HFF-Myc (cell line): Measurements from ENCODE around the gene STK32C.

Experiments
- DNase-seq: peaks from one replicate; pipeline ENCODE4 v3.0.0-alpha.2; 2011; ENCODE audit warnings: low read depth; ENCODE audit errors: extremely low read depth
- H3K4me3 ChIP-seq: replicated peaks from 2 replicates; pipeline ENCODE4 v1.5.1; 2011; ENCODE audit warnings: low read depth, mild to moderate bottlenecking, control low read depth, low read length
- TF ChIP-seq, protein P1 (sequence below): IDR thresholded peaks from 2 replicates; pipeline ENCODE4 v1.5.1; 2012; ENCODE audit warnings: mild to moderate bottlenecking, low read depth, low read length, control low read depth; ENCODE audit errors: missing control alignments

STK32C gene

DNA sequence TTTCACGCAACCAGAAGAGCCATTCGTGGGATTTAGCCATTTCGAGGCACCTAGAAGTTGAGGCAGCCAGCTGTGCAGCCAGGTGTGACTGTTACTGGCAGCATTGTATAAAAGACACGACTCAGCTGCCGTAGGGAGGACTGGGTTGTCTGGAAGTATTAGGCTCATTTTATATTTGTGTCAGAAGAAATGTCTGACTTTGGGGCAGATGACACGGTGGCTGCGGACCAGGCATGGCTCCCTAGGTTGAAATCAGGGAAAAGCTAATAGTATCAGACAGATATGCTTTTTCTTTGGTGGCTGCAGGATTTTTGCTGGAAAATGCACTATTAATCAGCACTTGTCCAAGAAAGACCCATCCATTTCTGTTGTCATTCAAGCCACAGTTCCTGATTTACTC is 125.2 kb downstream of the STK32C start:
- H3K4me3 ChIP-seq = no peak overlapping the region
- DNase-seq = no peak
- TF ChIP-seq, protein P1, sequence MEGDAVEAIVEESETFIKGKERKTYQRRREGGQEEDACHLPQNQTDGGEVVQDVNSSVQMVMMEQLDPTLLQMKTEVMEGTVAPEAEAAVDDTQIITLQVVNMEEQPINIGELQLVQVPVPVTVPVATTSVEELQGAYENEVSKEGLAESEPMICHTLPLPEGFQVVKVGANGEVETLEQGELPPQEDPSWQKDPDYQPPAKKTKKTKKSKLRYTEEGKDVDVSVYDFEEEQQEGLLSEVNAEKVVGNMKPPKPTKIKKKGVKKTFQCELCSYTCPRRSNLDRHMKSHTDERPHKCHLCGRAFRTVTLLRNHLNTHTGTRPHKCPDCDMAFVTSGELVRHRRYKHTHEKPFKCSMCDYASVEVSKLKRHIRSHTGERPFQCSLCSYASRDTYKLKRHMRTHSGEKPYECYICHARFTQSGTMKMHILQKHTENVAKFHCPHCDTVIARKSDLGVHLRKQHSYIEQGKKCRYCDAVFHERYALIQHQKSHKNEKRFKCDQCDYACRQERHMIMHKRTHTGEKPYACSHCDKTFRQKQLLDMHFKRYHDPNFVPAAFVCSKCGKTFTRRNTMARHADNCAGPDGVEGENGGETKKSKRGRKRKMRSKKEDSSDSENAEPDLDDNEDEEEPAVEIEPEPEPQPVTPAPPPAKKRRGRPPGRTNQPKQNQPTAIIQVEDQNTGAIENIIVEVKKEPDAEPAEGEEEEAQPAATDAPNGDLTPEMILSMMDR = no peak

DNA sequence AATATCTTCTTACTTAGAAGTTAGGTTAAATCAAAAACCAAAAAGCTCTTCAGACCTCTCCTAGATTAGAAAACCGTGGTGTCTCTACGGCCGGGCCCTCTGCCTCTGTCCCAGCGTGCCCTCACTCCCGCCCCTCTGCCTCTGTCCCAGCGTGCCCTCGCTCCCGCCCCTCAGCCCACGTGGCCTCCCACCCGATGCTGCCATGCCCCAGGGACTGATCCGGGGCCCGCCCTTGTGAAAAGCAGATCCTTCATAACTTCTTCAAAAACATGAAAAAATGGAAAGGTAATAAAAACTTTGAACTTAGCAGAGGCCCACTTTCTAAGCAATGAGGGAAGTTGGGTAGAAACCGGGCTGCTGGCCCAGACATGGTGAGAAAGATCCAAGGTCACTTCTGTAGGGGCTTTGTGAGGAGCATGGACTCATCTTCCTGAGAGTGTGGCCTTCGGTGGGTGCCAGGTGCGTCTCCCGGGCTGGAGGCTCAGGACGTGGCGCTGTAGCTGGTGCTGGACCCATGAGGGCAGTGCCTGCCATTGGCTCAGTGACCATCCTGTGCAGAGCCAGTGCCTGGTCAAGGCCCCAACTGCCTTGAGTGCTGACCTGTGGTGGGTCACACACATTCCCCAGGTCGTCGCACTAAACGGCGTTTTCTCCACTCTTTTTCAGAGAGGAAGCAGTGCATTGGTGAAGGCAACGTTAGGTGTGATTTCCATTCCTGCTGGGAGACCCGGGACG is 125.9 kb downstream of the STK32C start:
- TF ChIP-seq, protein P1 = no peak
- no peak overlapping the region for H3K4me3 ChIP-seq
- no peak for DNase-seq

DNA sequence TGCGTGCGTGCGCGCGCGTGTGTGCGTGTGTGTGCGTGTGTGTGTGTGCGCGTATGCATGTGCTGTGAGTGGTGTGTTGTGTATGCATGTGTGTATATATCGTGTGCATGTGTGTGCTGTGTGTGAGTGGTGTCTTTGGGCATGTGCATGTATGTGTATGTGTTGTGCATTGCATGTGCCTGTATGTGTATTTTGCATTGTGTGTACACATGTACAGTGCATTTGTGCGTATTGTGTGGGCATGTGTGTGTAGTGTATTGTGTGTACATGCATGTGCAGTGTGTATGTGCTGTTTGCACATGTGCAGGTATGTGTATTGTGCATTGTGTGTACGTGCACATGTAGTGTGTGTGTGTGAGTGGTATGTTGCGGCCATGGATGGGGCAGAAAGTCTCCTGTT is 127.0 kb downstream of the STK32C start:
- no peak overlapping the region for H3K4me3 ChIP-seq
- TF ChIP-seq, protein P1 = no peak
- no peak for DNase-seq

DNA sequence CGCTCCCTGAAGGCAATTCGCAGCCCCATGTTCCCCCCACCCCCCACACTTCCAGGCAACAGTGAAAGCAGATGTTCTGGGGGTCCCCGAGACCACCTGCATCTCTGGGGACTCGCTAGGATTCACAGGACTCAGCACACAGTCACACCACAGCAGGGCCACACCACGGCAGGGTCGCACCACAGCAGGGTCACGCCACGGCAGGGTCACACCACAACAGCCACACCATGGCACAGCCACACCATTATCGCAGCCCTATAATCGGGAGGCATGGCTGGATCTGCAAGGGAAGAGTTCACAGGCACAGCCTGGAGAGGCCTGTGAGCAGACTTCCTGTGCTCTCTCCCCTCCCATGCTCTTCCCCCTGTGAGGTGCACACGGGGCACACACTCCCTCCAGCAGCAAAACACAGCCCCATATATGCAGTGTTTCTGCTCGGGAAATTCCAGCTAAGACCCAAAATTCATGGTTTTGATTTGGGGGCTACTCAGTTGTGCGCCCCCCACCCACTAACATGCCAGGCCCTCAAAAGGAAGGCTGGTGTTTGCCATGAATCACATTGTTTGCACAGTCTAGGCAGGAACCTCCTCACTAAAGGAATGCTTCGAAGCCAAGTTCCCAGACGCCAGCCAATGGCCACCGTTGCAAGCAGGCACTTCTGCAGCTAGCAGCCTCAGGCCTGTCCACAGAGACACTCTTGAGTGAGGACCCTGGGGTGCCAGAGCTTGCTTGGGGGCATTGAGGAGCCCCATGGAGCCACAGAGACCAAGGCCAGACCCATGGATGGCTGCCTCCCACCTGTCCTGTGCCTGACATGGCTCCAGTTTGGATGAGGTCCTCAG is 128.0 kb downstream of the STK32C start:
- no peak overlapping the region for H3K4me3 ChIP-seq
- no peak for DNase-seq
- TF ChIP-seq, protein P1 = no peak

DNA sequence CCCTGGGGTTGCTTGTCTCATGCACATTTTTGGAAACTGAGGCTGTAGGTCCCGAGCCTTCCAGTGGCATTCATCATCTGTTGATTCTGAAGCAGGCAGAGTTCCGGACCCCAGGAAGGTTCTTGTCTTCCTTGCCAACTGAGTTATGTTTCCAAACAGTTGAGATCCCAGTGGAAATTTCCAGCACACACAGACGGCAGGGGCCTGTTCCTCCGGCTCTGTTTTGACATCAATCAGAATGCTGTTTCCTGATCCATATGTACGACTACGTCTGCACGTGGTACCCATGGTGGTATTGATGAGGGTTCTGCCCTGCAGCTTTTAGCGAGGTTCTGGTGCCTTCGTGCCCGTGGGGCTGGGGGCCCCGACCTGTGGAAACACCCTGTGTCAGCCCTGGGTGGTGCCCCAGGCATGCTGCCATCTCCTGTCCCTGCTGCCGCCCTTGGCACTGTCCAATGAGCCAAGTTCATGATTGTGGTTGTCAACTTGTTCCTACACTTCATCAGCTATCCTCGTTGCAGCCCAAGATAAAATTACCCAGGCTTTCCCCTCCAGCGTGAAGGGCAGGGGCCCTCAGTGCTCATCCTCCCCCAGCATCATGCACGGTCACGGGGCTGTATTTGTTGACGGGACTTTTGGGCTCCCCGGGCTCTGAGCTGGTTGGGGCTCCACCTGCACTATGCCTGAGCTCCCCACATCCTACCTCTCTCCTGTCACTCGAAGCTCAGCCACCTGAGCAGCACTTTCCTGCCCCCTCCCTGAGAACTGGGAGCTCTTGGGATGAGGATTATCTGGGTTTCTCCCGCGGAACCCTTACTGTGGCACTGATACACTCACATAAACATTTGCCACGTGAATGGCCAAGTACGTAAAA is 128.8 kb downstream of the STK32C start:
- TF ChIP-seq, protein P1 = no peak
- no peak for DNase-seq
- no peak overlapping the region for H3K4me3 ChIP-seq

DNA sequence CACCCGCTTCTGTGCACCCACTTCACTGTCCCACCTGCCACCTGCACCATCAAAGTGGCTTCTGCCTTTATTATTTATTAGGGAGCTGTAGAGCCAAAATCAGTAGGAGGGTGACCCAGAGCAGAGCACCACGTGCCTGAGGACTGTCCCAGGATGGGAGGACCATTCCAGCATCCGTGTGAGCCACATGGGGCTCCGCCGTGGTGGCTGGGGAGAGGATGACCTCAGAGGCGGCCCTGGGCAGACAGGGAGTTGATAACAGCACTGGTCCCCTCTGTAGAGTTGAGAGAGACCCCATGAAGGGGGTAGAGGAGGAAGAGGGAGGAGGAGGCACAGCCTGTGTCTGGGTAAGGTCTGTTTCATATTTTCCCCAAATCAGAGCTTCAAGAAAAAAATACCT is 129.7 kb downstream of the STK32C start:
- DNase-seq = no peak
- TF ChIP-seq, protein P1 = no peak
- H3K4me3 ChIP-seq = no peak overlapping the region
